Measurements from ENCODE around the gene MAP1LC3B.

MAP1LC3B gene

DNA sequence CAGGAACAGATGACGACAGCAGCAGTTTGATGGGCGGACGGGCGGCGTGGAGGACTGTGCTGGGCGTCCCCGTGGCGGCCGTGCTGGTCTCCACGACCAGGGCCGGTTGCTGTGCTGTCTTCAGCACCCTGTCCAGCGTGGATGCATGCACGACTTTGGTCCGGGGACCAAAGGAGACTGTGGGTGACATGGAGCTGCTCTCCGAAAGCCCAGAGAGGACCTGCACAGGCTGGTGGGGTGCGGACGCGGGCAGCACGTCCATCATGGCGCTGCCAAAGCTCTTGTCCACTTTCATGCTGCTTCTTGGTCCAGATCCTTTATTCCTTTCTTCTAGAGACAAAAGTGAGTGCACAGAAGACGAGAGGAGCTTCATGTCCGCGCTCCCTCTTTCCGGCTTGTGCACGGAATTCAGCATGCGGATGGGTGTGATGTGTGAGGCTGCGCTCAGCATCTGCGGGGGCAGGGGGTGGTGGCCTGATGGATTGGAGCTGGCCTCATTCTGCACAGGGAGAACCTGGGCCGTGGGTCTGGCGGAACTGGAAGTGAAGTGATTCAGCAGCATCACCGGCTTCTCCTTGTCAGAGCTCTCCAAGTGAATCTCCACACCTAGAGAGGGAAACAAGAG is 20.3 kb downstream of the MAP1LC3B start:
- Histone ChIP-seq H3K27me3 (replicated peaks) (no peaks in the 10 kb centered on the region), H3K27ac (no peak overlapping the region), H3K4me3 (ENCODE audit: low read depth, low read length) (no peak overlapping the region), H3K36me3 (replicated peaks) (peaks cover 40% of the 10 kb centered on the region)
- no peak for DNase-seq
- in situ Hi-C loops (cut with HindIII; ENCODE audit: low pct_ligation_motif_present, low sequenced_read_pairs), result no loop called here
- TF ChIP-seq, protein P1, sequence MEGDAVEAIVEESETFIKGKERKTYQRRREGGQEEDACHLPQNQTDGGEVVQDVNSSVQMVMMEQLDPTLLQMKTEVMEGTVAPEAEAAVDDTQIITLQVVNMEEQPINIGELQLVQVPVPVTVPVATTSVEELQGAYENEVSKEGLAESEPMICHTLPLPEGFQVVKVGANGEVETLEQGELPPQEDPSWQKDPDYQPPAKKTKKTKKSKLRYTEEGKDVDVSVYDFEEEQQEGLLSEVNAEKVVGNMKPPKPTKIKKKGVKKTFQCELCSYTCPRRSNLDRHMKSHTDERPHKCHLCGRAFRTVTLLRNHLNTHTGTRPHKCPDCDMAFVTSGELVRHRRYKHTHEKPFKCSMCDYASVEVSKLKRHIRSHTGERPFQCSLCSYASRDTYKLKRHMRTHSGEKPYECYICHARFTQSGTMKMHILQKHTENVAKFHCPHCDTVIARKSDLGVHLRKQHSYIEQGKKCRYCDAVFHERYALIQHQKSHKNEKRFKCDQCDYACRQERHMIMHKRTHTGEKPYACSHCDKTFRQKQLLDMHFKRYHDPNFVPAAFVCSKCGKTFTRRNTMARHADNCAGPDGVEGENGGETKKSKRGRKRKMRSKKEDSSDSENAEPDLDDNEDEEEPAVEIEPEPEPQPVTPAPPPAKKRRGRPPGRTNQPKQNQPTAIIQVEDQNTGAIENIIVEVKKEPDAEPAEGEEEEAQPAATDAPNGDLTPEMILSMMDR (IDR thresholded peaks at IDR 0.05; ENCODE audit: low read depth, low read length, missing control alignments), result no peak

DNA sequence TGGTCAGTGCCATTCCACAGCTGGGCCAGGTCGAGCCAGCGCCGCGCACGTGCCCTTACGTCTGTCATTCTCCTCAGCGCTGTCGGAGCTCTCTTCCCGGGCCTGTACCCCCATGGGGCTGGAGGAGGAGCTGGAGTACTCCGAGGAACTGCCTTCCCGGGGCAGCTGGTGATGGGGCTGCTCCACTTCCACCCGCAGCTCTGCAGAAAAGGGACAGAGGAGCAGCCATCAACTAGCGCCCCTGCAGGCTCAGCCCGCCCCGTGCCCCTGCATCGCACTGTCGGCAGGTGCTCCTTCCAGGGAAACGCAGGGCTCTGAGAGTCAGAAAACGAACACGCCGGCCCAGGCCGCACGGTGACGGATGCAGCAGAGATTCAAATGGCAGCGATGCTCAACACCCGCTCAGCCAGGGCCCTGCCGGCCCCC is 20.9 kb downstream of the MAP1LC3B start:
- H3K36me3 ChIP-seq (replicated peaks), result peaks cover 41% of the 10 kb centered on the region
- no peaks in the 10 kb centered on the region for H3K27me3 ChIP-seq (replicated peaks)
- H3K27ac ChIP-seq, result no peak overlapping the region
- TF ChIP-seq, protein P1 (IDR thresholded peaks at IDR 0.05; ENCODE audit: low read depth, low read length, missing control alignments), result no peak
- in situ Hi-C loops (cut with HindIII; ENCODE audit: low pct_ligation_motif_present, low sequenced_read_pairs), result no loop called here
- H3K4me3 ChIP-seq (ENCODE audit: low read depth, low read length), result no peak overlapping the region
- DNase-seq, result no peak

DNA sequence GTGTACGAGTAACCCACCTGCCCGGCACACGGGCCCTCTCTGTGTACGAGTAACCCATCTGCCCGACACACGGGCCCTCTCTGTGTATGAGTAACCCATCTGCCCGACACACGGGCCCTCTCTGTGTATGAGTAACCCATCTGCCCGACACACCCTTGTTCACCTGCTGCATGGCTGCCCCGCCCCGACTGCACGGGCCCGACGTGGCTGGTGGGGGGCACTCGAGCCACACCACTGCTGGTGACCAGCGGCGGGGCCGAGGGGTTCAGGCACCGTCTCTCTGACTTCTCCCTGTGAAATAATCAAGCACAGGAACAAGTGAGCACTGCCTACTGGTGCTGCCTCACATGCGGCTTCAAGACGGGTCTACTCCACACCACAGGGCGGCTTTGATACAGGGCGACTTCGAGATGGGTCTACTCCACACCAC is 22.1 kb downstream of the MAP1LC3B start:
- H3K4me3 ChIP-seq (ENCODE audit: low read depth, low read length), result no peak overlapping the region
- H3K27me3 ChIP-seq (replicated peaks), result no peaks in the 10 kb centered on the region
- no peak for DNase-seq
- in situ Hi-C loops (cut with HindIII; ENCODE audit: low pct_ligation_motif_present, low sequenced_read_pairs), result no loop called here
- H3K27ac ChIP-seq, result no peak overlapping the region
- TF ChIP-seq, protein P1 (IDR thresholded peaks at IDR 0.05; ENCODE audit: low read depth, low read length, missing control alignments), result no peak
- H3K36me3 ChIP-seq (replicated peaks), result peaks cover 41% of the 10 kb centered on the region

DNA sequence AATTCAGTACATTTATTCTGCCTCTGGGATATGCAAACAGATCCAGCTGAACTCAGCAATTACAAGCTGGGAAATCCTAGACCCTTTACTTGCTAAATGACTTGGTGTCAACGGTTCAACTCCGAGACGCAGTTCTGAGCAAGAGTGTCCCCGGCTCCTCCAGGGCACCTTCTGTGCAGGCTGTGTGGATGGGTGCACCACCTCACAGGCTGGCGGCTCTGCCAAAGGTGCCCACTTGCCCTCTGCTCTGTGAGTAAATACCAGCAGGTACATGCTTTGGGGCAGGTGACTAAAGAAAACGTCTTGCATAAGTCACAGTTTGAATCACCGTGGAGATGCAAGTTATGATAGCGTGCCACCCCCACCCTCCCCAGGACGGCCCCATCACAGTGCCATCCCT is 23.3 kb downstream of the MAP1LC3B start:
- in situ Hi-C loops (cut with HindIII; ENCODE audit: low pct_ligation_motif_present, low sequenced_read_pairs), result no loop called here
- TF ChIP-seq, protein P1 (IDR thresholded peaks at IDR 0.05; ENCODE audit: low read depth, low read length, missing control alignments), result no peak
- no peak overlapping the region for H3K4me3 ChIP-seq (ENCODE audit: low read depth, low read length)
- DNase-seq, result no peak
- H3K27ac ChIP-seq, result no peak overlapping the region
- H3K36me3 ChIP-seq (replicated peaks), result peaks cover 36% of the 10 kb centered on the region
- no peaks in the 10 kb centered on the region for H3K27me3 ChIP-seq (replicated peaks)

DNA sequence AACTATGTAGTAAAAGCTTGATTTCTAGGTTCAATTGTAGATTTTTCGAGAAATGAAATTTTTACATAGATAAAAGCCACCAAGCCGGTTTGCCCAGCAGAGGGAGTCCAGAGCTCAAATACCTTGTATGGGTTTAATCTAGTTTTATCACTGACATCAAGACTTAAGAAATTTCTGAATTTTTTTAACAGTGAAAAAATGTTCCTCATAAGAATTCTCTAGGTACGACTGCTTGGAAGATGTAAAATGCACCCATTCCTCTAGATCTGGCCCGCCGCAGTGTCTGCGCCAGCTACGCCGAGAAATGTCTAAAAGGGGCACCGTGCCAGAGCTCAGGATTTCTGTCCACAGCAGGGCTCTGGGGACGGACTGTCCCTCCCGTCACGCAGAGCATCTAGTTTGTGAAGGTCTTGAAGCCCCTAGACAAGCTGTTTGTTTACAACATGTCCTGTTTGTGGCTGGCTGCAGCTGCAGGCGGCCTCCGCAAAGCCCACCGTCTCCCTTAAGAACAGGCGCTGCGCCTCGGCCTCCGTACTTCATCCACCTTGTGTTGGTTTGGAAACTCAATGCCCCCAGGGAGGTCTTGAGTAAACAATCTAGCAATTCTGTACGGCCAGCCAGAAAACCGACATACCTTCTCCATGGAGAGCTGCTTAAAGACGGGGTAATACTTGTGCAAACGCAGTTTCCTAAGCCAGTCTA is 24.8 kb downstream of the MAP1LC3B start:
- no peak overlapping the region for H3K4me3 ChIP-seq (ENCODE audit: low read depth, low read length)
- H3K27ac ChIP-seq, result no peak overlapping the region
- in situ Hi-C loops (cut with HindIII; ENCODE audit: low pct_ligation_motif_present, low sequenced_read_pairs), result no loop called here
- peak; percentile 57 for DNase-seq
- H3K36me3 ChIP-seq (replicated peaks), result peaks cover 27% of the 10 kb centered on the region
- TF ChIP-seq, protein P1 (IDR thresholded peaks at IDR 0.05; ENCODE audit: low read depth, low read length, missing control alignments), result peak; percentile 83
- H3K27me3 ChIP-seq (replicated peaks), result no peaks in the 10 kb centered on the region

Data from brain microvascular endothelial cell (primary cell).